ENCODE measurements around the gene IQSEC3.

Gene IQSEC3

GRCh38 chr12:145369-145960 is 78.9 kb downstream of the IQSEC3 start:
- no peak for ATAC-seq (ENCODE audit: insufficient read depth, low read depth)
- no peak overlapping the region for H3K27ac ChIP-seq (ENCODE audit: low read length)

GRCh38 chr12:147242-147641 is 80.7 kb downstream of the IQSEC3 start:
- Histone ChIP-seq H3K9me3 (ENCODE audit: insufficient read depth, low read length, severe bottlenecking) (no peaks in the 10 kb centered on the region), H3K27ac (ENCODE audit: low read length) (no peak overlapping the region), H3K36me3 (ENCODE audit: insufficient read depth, low read length) (no peaks in the 10 kb centered on the region), H3K4me2 (ENCODE audit: insufficient read depth, low read length) (no peak overlapping the region), H2AFZ (ENCODE audit: low read depth, low read length) (no peak overlapping the region), H4K20me1 (ENCODE audit: insufficient read depth, low read length) (0 out of 2 replicates have a peak, but pooled peaks cover 3% of the 10 kb centered on the region), H3K9ac (ENCODE audit: low read depth, low read length) (no peak overlapping the region), H3K4me3 (ENCODE audit: low read depth in 1 of 2, low read length in 2 of 2) (no peak overlapping the region), H3K4me1 (ENCODE audit: insufficient read depth, low read length) (no peaks in the 10 kb centered on the region), H3K27me3 (ENCODE audit: insufficient read depth, low read length, poor library complexity) (peaks cover 30% of the 10 kb centered on the region), H3K79me2 (ENCODE audit: insufficient read depth, low read length) (no peaks in the 10 kb centered on the region)
- ATAC-seq (ENCODE audit: insufficient read depth, low read depth) (no peak), DNase-seq (no peak)
- TF ChIP-seq CTCF (IDR thresholded peaks at IDR 0.05; ENCODE audit: borderline replicate concordance, extremely low read depth, low read length, poor library complexity, severe bottlenecking) (no peak), EZH2 (IDR thresholded peaks at IDR 0.05; ENCODE audit: borderline replicate concordance, low read depth, low read length, severe bottlenecking) (no peak)

More at GRCh38 chr12:145369-145960, 78.9 kb downstream of the IQSEC3 start:
- DNase-seq = no peak
- TF ChIP-seq EZH2 (IDR thresholded peaks at IDR 0.05; ENCODE audit: borderline replicate concordance, low read depth, low read length, severe bottlenecking) (no peak), CTCF (IDR thresholded peaks at IDR 0.05; ENCODE audit: borderline replicate concordance, extremely low read depth, low read length, poor library complexity, severe bottlenecking) (no peak)
- no peak overlapping the region for H3K4me3 ChIP-seq (ENCODE audit: low read depth in 1 of 2, low read length in 2 of 2)
- H3K4me1 ChIP-seq (ENCODE audit: insufficient read depth, low read length) = no peaks in the 10 kb centered on the region
- H3K9ac ChIP-seq (ENCODE audit: low read depth, low read length) = no peak overlapping the region
- H4K20me1 ChIP-seq (ENCODE audit: insufficient read depth, low read length) = no peaks in the 10 kb centered on the region
- no peak overlapping the region for H2AFZ ChIP-seq (ENCODE audit: low read depth, low read length)
- H3K36me3 ChIP-seq (ENCODE audit: insufficient read depth, low read length) = no peaks in the 10 kb centered on the region
- no peaks in the 10 kb centered on the region for H3K79me2 ChIP-seq (ENCODE audit: insufficient read depth, low read length)
- H3K4me2 ChIP-seq (ENCODE audit: insufficient read depth, low read length) = no peak overlapping the region
- H3K9me3 ChIP-seq (ENCODE audit: insufficient read depth, low read length, severe bottlenecking) = no peaks in the 10 kb centered on the region
- H3K27me3 ChIP-seq (ENCODE audit: insufficient read depth, low read length, poor library complexity) = peaks cover 16% of the 10 kb centered on the region

- Histone ChIP-seq H3K79me2 (ENCODE audit: insufficient read depth, low read length) (no peaks in the 10 kb centered on the region), H3K9me3 (ENCODE audit: insufficient read depth, low read length, severe bottlenecking) (no peaks in the 10 kb centered on the region), H3K27ac (ENCODE audit: low read length) (no peak overlapping the region), H3K4me3 (ENCODE audit: low read depth in 1 of 2, low read length in 2 of 2) (no peak overlapping the region), H4K20me1 (ENCODE audit: insufficient read depth, low read length) (0 out of 2 replicates have a peak, but pooled peaks cover 6% of the 10 kb centered on the region), H3K27me3 (ENCODE audit: insufficient read depth, low read length, poor library complexity) (peaks cover 40% of the 10 kb centered on the region), H3K4me2 (ENCODE audit: insufficient read depth, low read length) (no peak overlapping the region), H2AFZ (ENCODE audit: low read depth, low read length) (no peak overlapping the region), H3K9ac (ENCODE audit: low read depth, low read length) (no peak overlapping the region), H3K4me1 (ENCODE audit: insufficient read depth, low read length) (no peaks in the 10 kb centered on the region), H3K36me3 (ENCODE audit: insufficient read depth, low read length) (no peaks in the 10 kb centered on the region)
- no peak for TF ChIP-seq CTCF (IDR thresholded peaks at IDR 0.05; ENCODE audit: borderline replicate concordance, extremely low read depth, low read length, poor library complexity, severe bottlenecking)
- no peak for TF ChIP-seq EZH2 (IDR thresholded peaks at IDR 0.05; ENCODE audit: borderline replicate concordance, low read depth, low read length, severe bottlenecking)
- no peak for DNase-seq
- no peak for ATAC-seq (ENCODE audit: insufficient read depth, low read depth)
These were observed 82.3 kb downstream of the IQSEC3 start for GRCh38 chr12:148676-149416.

Data from DND-41 (cell line).